Lung (tissue), 12 donors: ENCODE measurements around the gene LYSMD3. TPM values are rescaled to one million over a fixed set of nuclear protein-coding genes. Genes with fewer than 3 reads are reported as not detected.

Experiments
- ATAC-seq: fragments of 200-7000 bp; cut with Tn5 transposase; one replicate; pipeline ENCODE4 v1.9.1; 2020; ENCODE audit warnings: moderate number of reproducible peaks; ENCODE audit not compliant: insufficient read depth, low FRiP score
- DNase-seq, 3 donors: peaks; one replicate each; pipeline ENCODE4 v3.0.0-alpha.2; 2013 to 2017
- H3K27ac ChIP-seq, 2 donors: one replicate each; pipeline ENCODE4 v1.5.1; 2013; ENCODE audit warnings: mild to moderate bottlenecking in 2 of 2, moderate library complexity in 2 of 2, control low read depth in 1 of 2, inconsistent platforms in 1 of 2, low read depth in 1 of 2, low read length in 1 of 2
- H3K27me3 ChIP-seq, 3 donors: one replicate each; pipeline ENCODE4 v1.5.1; 2013; ENCODE audit warnings: low read length in 2 of 3; ENCODE audit not compliant: control insufficient read depth in 3 of 3, insufficient read depth in 3 of 3
- H3K36me3 ChIP-seq, 4 donors: one replicate each; pipeline ENCODE4 v1.5.1; 2013; ENCODE audit warnings: low read length in 4 of 4, mild to moderate bottlenecking in 1 of 4, moderate library complexity in 1 of 4; ENCODE audit not compliant: control insufficient read depth in 4 of 4, insufficient read depth in 4 of 4
- H3K4me1 ChIP-seq, 5 donors: one replicate each; pipeline ENCODE4 v1.5.1; 2013; ENCODE audit warnings: low read length in 5 of 5, mild to moderate bottlenecking in 2 of 5, moderate library complexity in 1 of 5; ENCODE audit not compliant: control insufficient read depth in 5 of 5, insufficient read depth in 5 of 5
- H3K4me3 ChIP-seq: one replicate; pipeline ENCODE4 v1.5.1; 2013; ENCODE audit warnings: mild to moderate bottlenecking, control low read depth, moderate library complexity
- H3K9ac ChIP-seq, 2 donors: one replicate each; pipeline ENCODE4 v1.5.1; 2013; ENCODE audit warnings: low read length in 2 of 2, control low read depth in 1 of 2; ENCODE audit not compliant: insufficient read depth in 1 of 2
- H3K9me3 ChIP-seq, 4 donors: one replicate each; pipeline ENCODE4 v1.5.1; 2013; ENCODE audit warnings: low read length in 3 of 4, mild to moderate bottlenecking in 1 of 4, moderate library complexity in 1 of 4; ENCODE audit not compliant: control insufficient read depth in 4 of 4, insufficient read depth in 3 of 4
- WGBS, 2 donors: extraction: QIAGEN DNeasy Blood & Tissue Kit; methylation state at CpG; one replicate each; pipeline ENCODE4 v1.1.7; 2013; 5-methylcytosine and 5-hydroxymethylcytosine counted together
- polyA plus RNA-seq, 2 donors: library from polyadenylated mRNA; stranded (reverse); fragments of 200-250 nt; gene quantifications; one replicate each; pipeline ENCODE4 v1.2.1, GENCODE V29; 2013
- total RNA-seq, 2 donors: library from RNA; depleted of rRNA in 1 of 2; stranded (reverse); fragments of >200 nt in 1 of 2; gene quantifications; one replicate each; pipeline ENCODE4 v1.2.1, GENCODE V29; 2014 to 2021
- TF ChIP-seq, protein P1 (sequence below): IDR thresholded peaks from 2 replicates; pipeline ENCODE4 v1.5.1; 2012; ENCODE audit warnings: mild to moderate bottlenecking; ENCODE audit errors: control extremely low read depth, extremely low read depth
- donor health status: control.
- donor health status: control.
- donor health status: Bipolar disorder and iron deficiency.
- donor health status: healthy.
- donor health status: DM: yes; HTN: yes; CAD: no.

LYSMD3 gene
- total and polyA plus RNA-seq, 4 donors = 5.7 to 32.8 (median 14.1) TPM

GRCh38 chr5:90530736-90531487 is 1.5 kb upstream of the LYSMD3 start:
- TF ChIP-seq, protein P1, sequence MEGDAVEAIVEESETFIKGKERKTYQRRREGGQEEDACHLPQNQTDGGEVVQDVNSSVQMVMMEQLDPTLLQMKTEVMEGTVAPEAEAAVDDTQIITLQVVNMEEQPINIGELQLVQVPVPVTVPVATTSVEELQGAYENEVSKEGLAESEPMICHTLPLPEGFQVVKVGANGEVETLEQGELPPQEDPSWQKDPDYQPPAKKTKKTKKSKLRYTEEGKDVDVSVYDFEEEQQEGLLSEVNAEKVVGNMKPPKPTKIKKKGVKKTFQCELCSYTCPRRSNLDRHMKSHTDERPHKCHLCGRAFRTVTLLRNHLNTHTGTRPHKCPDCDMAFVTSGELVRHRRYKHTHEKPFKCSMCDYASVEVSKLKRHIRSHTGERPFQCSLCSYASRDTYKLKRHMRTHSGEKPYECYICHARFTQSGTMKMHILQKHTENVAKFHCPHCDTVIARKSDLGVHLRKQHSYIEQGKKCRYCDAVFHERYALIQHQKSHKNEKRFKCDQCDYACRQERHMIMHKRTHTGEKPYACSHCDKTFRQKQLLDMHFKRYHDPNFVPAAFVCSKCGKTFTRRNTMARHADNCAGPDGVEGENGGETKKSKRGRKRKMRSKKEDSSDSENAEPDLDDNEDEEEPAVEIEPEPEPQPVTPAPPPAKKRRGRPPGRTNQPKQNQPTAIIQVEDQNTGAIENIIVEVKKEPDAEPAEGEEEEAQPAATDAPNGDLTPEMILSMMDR = no peak
- Histone ChIP-seq H3K36me3 (no peaks in the 10 kb centered on the region), H3K27me3 (peaks cover 0 to 9% (median 3%) of the 10 kb centered on the region in 3 donors), H3K4me3 (no peak overlapping the region), H3K4me1 (peaks cover 0 to 17% (median 3%) of the 10 kb centered on the region in 5 donors), H3K9me3 (no peaks in the 10 kb centered on the region), H3K9ac (peak overlapping the region in 1 of 2 donors; percentile 48), H3K27ac (no peak overlapping the region)
- DNase-seq = peak in 2 of 3 donors; percentile 24 to 29
- ATAC-seq = no peak
- 49 to 61% methylated on average over 9 of the region's 9 CpGs for WGBS, 2 donors

DNA sequence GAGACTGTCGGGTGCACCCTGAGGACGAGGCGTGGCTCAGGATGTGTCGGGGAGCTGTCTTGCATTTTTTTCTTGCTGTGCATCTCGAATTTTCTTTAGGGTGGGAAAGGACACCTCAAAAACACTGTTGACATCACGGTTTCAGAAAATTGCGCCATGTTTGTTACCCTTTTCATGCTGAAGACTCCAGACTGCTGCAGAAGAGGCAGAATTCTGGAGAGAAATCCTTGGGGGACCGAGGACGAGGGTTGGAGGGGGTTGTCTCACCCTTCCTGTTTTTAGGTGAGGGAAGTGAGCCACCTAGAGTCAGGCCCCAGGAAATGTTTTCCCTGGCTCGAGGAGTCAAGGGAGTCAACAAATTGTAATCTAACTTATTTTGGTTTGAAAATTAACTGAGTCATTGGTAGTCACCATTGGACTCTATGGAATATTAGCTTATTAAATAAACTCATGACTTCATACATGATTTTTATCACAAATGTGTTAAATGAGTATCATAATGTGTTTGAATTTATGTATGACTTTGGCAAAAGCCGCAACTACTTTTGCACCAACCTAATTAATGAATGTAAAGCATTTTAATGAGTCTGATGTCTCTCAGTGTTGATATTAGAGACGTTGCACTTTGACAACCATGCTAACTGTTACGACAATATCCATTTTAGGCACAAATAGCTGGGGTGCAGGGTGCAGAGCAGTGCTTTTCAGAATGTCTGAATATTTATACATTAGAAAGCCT is 724 bp upstream of the LYSMD3 start:
- Histone ChIP-seq H3K4me3 (peak overlapping the region; percentile 93), H3K4me1 (peaks cover 0 to 17% (median 3%) of the 10 kb centered on the region in 5 donors), H3K9me3 (no peaks in the 10 kb centered on the region), H3K27me3 (peaks cover 0 to 9% (median 3%) of the 10 kb centered on the region in 3 donors), H3K36me3 (peaks cover 0 to under 1% (median under 1%) of the 10 kb centered on the region in 4 donors), H3K27ac (peak overlapping the region; percentile 90 to 97), H3K9ac (peak overlapping the region in 1 of 2 donors; percentile 93)
- DNase-seq = peak; percentile 72 to 90 (median 89)
- TF ChIP-seq, protein P1 = peak; percentile 55
- 7 to 9% methylated on average over 13 of the region's 13 CpGs for WGBS, 2 donors
- peak; percentile 70 for ATAC-seq

DNA sequence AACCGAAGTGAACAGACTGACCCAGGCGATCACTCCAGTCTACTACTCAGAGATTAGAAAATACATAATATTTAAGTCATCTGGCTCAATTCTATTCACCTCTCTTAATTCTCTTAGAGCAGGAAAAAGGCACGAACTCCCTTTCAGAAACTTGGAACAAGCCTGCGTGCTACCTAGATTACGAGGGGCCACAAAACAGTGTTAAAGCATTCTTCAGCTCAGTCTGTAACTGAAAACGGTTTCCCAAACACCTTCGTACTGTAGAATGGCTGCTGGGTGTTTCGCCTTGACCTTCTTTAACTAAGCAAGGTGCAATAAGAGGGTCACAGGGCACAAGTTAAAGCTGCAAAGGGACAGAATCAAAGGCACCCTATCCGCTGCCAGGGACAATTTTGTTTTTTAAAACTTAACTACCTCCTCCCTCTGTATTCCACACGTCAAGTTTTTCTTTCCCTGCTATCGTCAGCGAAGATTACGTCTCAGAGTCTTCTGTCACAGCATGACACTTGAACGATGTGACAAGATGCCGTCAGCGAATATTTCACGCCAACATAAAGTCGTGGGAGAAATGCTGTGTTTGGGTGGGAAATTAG is 687 bp downstream of the LYSMD3 start:
- Histone ChIP-seq H3K4me3 (peak overlapping the region; percentile 97), H3K4me1 (peaks cover 0 to 17% (median 3%) of the 10 kb centered on the region in 5 donors), H3K9ac (peak overlapping the region; percentile 90 to 95), H3K36me3 (peaks cover 0 to 9% (median 5%) of the 10 kb centered on the region in 4 donors), H3K9me3 (no peaks in the 10 kb centered on the region), H3K27ac (peak overlapping the region; percentile 98), H3K27me3 (peaks cover 0 to 7% (median 3%) of the 10 kb centered on the region in 3 donors)
- DNase-seq (peak in 2 of 3 donors; percentile 50 to 67), ATAC-seq (no peak)
- TF ChIP-seq, protein P1 = no peak
- 5 to 10% methylated on average over 18 of the region's 18 CpGs for WGBS, 2 donors
